GM12891 (cell line): ENCODE measurements around the gene ARID1B.

ENCODE experiments used
- PAX5 ChIP-seq: IDR thresholded peaks from 2 replicates; pipeline ENCODE4 v1.6.1; 2011; ENCODE audit warnings: low read length, moderate library complexity, mild to moderate bottlenecking; ENCODE audit not compliant: insufficient read depth, severe bottlenecking
- POLR2A ChIP-seq: IDR thresholded peaks from 2 replicates; pipeline ENCODE4 v1.6.1; 2011; ENCODE audit warnings: low read depth, low read length, control low read depth
- POLR2AphosphoS5 ChIP-seq: IDR thresholded peaks from 2 replicates; pipeline ENCODE4 v1.6.1; 2011; ENCODE audit warnings: low read depth, low read length, control low read depth
- POU2F2 ChIP-seq: IDR thresholded peaks from 2 replicates; pipeline ENCODE4 v1.6.1; 2011; ENCODE audit warnings: low read depth, mild to moderate bottlenecking, control low read depth, low read length, moderate library complexity
- SPI1 ChIP-seq: IDR thresholded peaks from 2 replicates; pipeline ENCODE4 v1.6.1; 2011; ENCODE audit warnings: low read depth, low read length, control low read depth
- TAF1 ChIP-seq: IDR thresholded peaks from 2 replicates; pipeline ENCODE4 v1.6.1; 2011; ENCODE audit warnings: low read depth, low read length, control low read depth

- TF ChIP-seq POU2F2 (no peak), POLR2A (no peak), SPI1 (no peak), POLR2AphosphoS5 (no peak), TAF1 (no peak), PAX5 (no peak)
Measured at GRCh38 chr6:157037165-157037564, 260.0 kb downstream of the ARID1B start.
